Measurements from ENCODE around the gene ST6GALNAC4.

ST6GALNAC4 gene

GRCh38 chr9:127930231-127931091, 13.6 kb upstream of the ST6GALNAC4 start, which contains the start of gene PIP5KL1:
TSS of gene PIP5KL1 (minus strand) at chr9:127930777. CDS start at chr9:127930752, 25 bp downstream.
- no peak for DNase-seq (ENCODE audit: low read depth)
- H3K4me3 ChIP-seq (ENCODE audit: low read length): peak within 1 kb of the TSS; percentile 56
- TF ChIP-seq CTCF (conservative IDR thresholded peaks at IDR 0.05; ENCODE audit: low read depth, low read length): peak; percentile 27

- DNase-seq (ENCODE audit: low read depth): no peak
- no peak overlapping the region for H3K4me3 ChIP-seq (ENCODE audit: low read length)
- no peak for TF ChIP-seq CTCF (conservative IDR thresholded peaks at IDR 0.05; ENCODE audit: low read depth, low read length)
Measured at GRCh38 chr9:127929625-127929979, 12.8 kb upstream of the ST6GALNAC4 start.

- no peak overlapping the region for H3K4me3 ChIP-seq (ENCODE audit: low read length)
- DNase-seq (ENCODE audit: low read depth): no peak
- no peak for TF ChIP-seq CTCF (conservative IDR thresholded peaks at IDR 0.05; ENCODE audit: low read depth, low read length)
Measured at GRCh38 chr9:127928676-127929624, 12.1 kb upstream of the ST6GALNAC4 start.

- no peak for TF ChIP-seq CTCF (conservative IDR thresholded peaks at IDR 0.05; ENCODE audit: low read depth, low read length)
- DNase-seq (ENCODE audit: low read depth): no peak
- no peak overlapping the region for H3K4me3 ChIP-seq (ENCODE audit: low read length)
Measured at GRCh38 chr9:127927988-127928675, 11.3 kb upstream of the ST6GALNAC4 start.

- no peak for TF ChIP-seq CTCF (conservative IDR thresholded peaks at IDR 0.05; ENCODE audit: low read depth, low read length)
- peak overlapping the region; percentile 50 for H3K4me3 ChIP-seq (ENCODE audit: low read length)
- DNase-seq (ENCODE audit: low read depth): no peak
Measured at GRCh38 chr9:127927201-127927987, 10.6 kb upstream of the ST6GALNAC4 start.

GRCh38 chr9:127926906-127927200, 10.0 kb upstream of the ST6GALNAC4 start:
- TF ChIP-seq CTCF (conservative IDR thresholded peaks at IDR 0.05; ENCODE audit: low read depth, low read length): no peak
- no peak for DNase-seq (ENCODE audit: low read depth)

More at GRCh38 chr9:127926906-127927200, 10.0 kb upstream of the ST6GALNAC4 start:
- peak overlapping the region; percentile 50 for H3K4me3 ChIP-seq (ENCODE audit: low read length)
